ENCODE measurements around the gene SEC61B.
"Not testable (repeated sequence)": the region's sequence is repeated elsewhere in the genome, so short reads cannot be mapped to it uniquely, and the experiment has no call there.

The SEC61B gene

DNA sequence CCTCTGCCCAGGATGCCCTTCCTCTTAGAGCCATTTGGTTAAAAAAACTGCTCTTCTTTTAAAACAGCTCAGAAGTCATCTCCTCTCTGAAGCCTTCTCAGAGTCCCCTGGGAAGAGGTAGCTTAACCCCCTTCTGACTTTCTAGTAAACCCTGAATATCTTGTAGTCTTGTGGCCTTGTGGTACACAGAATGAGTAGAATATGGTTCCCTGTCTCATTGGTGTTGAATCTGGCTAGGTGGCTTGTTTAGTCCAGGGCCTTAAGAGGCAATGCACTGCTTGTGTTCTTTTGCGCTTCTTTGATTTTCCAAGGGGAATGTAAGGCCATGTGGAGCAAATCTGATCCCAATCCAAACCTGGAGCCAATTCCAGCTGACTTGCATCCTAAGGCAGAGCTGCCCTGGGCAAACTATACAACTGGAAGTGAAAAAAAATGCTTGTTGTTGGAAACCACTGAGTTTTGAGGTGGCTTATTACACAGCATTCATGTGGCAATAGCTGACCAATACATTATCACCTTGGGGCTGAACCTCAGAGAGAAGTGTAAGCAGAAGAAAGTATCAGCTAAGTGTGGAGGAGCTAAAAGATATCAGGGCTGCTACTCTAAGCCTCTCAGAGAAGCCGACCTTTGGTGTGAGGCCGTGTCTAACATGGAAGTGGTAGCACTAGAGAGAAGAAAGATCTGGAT lies 31.3 kb upstream of the SEC61B start:
- no peak for DNase-seq (ENCODE audit: low read depth in 1 of 2, low spot score in 1 of 2)

DNA sequence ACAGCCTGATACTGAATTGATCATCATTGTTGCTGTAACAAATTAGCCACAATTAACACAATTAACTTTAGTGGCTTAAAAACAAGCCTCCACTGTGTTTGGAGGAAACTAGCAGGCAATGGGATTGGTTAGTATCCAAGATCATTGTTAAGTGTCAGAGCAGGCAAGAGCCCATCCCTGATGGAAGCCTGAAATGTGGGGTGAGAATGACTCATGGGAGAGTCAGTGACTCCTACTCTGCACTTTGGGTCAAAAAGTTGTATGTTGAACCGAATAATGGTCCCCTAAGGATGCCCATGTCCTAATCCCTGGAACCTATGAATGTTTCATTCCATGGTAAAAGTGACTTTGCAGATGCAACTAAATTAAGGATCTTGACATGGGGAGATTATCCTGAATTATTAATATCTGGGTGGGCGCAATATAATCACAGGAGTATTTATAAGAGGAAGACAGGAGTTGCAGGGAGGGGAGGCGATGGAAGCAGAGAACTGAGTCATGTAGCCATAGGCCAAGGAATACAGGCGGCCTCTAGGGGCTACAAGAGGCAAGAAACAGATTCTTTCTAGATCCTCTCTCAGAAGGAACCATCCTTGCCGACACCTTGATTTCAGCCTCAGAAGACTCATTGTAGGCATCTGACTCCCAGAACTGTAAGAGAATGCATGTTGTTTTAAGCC lies 29.2 kb upstream of the SEC61B start:
- DNase-seq (ENCODE audit: low read depth in 1 of 2, low spot score in 1 of 2): no peak

DNA sequence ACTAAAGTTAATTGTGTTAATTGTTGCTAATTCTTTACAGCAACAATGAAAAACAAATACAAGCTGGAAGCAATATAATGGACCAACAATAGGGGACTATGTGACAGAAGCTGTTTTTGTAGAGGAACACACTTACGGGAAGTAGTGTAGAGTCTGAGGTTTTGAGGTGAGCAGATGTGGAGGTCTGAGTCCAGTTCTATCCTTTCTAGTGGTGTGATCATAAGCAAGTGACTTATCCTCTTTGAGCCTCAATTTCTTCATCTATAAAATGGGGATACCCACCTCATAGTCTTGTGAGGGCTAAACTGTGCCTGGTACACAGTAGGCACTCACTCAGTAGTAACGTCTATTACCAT lies 28.6 kb upstream of the SEC61B start:
- no peak for DNase-seq (ENCODE audit: low read depth in 1 of 2, low spot score in 1 of 2)

DNA sequence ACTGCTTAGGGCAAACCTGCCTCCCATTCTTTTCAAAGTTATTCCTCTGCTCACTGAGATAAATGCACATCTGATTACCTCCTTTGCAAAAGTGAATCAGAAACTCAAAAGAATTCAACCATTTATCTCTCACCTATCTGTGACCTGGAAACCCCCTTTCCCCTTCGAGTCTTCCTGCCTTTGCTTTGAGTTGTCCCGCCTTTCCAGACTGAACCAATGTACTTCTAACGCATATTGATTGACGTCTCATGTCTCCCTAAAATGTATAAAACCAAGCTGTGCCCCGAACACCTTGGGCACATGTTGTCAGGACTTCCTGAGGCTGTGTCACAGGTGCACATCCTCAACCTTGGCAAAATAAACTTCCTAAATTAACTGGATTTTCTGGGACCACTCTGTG lies 25.6 kb upstream of the SEC61B start:
- DNase-seq (ENCODE audit: low read depth in 1 of 2, low spot score in 1 of 2): not testable (repeated sequence)

DNA sequence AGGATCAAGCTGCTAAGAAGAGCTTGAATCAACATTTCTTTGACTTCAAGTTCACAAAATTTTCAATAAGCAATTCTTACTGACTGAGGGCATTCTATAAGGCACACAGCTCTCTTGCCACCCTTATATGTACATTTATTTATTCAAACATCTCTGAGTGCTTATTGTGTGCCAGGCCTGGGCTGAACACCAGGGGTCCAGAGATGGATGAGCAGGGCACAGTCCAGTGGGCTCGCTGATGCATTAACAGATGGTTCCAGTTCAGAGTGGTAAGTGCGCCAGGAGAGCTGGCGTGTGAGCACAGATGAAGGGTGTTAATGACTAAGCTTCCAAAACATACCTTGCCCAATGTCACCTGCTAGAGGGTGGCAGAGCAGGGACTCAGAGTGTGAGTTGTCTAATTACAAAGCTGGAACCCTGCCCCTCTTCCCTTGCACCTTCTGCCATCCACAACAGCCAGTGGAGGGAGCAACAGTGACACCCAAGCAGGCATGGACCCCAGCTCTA lies 24.9 kb upstream of the SEC61B start:
- no peak for DNase-seq (ENCODE audit: low read depth in 1 of 2, low spot score in 1 of 2)

DNA sequence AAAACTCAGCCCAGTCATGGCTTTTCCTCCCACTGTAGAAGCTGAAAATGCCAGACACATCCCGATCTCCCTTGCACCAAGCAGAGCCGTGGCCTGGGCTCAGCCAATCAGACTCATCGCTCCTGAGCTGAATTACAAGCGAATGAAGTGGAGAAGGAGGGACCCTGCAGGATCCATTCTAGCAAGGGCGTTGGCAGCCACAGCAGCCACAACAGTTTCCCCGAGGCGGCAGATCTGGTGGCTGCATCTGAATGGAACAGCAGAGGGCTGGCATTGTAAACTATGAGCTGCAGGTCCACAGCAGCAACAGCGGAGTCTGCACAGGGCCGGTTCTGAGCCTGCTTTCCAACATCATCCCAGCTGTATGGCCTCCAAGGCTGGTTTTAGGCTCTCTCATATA lies 24.1 kb upstream of the SEC61B start:
- DNase-seq (ENCODE audit: low read depth in 1 of 2, low spot score in 1 of 2): no peak

DNA sequence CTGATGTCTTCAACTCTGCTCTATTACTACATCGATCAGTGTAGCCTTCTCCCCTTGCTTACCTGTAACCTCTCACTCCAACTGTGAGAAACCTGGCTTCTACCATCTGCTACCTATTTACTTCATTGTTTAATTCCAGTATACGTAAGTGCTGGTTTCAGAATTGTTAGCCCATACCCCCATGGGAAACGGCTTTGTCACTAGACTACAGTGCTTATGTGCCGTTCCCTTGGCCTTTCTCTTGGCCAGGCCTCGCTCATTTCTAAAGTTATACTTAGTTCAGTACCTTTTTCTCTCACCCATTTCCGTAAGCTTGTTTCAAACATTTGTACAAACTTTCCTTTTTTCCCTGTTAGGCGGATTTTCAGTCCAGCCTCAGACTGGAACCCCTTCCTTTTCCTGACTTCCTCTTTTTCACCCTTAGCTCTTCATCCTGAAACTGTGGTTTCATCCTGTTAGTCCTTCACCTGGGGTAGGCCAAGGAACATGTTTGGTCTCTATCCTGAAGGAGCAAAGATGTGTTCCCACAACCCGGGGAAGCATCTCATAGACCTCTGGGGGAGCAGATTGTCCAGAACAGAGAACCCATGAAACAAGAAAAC lies 22.0 kb upstream of the SEC61B start:
- no peak for DNase-seq (ENCODE audit: low read depth in 1 of 2, low spot score in 1 of 2)

DNA sequence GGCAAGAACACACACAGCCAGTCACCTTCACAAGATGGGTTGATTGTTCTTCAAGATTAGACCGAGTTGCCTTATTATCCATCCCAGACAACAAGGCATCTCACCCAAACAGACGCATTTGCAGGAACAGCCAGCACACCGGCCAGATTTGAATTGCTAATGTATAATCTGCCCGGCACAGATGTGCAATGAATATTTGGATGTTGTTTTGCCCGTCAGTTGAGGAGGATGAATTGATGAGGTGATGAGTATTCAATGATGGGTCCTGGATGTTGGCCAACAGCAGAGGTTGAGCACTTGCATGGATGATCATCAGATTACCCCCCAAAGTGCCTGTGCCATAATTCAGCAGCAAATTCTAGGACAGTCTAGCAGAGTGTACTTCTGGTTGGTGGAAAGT lies 20.5 kb upstream of the SEC61B start:
- no peak for DNase-seq (ENCODE audit: low read depth in 1 of 2, low spot score in 1 of 2)

DNA sequence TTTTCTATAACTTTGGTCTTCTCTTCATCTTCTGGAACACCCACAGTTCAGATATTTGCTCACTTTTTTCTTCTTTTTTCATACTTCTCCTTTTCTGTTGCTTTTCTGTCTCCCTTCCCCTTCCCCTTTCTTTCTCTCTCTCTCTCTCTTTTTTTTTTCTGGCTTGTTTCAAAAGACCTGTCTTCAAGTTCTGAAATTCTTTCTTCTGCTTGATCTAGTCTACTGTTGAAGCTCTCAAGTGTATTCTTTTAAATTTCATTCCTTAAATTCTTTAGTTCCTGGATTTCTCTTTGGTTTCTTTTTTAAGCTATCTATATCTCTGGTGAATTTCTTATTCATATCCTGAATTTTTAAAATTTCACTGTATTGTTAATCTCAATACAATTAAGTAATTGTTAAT lies 11.5 kb upstream of the SEC61B start:
- no peak for DNase-seq (ENCODE audit: low read depth in 1 of 2, low spot score in 1 of 2)

DNA sequence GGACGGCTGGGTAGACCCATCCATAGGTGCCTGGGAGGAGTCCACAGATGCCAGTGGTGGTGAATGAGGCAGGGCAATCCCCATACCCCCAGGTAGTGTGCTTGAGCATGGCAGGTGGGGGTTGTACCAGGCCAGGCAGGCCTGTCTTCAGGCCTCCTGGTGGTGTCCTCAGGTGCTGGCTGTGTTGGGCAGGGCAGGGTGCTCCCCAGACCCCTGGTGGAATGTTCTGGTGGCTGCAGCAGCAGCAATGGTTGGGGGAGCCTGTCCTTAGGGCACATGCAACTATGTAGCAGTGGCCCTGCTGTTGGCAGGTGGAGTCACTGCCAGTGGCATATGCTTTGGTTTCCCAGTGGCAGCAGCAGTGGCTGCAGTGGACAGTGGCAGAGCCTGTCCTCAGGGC lies 10.3 kb upstream of the SEC61B start:
- no peak for DNase-seq (ENCODE audit: low read depth in 1 of 2, low spot score in 1 of 2)

DNA sequence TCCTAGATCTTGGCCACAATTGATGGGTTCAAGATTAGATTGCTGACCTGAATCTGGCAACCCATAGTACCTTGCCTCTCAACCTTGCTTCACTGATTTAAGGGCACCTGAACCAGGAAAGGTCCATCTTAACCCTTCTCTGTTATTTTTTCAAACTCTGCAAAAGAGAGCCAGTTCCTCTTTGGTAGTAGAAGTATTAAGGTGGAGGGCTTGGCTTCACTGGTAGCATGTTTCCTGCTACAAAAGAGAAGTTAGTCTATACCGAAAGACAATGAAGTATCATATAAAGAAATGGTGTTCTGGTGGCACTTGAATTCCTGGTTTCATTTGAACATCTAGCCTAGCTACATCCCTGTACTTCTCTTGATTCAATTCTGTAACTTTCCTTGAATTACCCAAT lies 8.9 kb upstream of the SEC61B start:
- DNase-seq (ENCODE audit: low read depth in 1 of 2, low spot score in 1 of 2): no peak

DNA sequence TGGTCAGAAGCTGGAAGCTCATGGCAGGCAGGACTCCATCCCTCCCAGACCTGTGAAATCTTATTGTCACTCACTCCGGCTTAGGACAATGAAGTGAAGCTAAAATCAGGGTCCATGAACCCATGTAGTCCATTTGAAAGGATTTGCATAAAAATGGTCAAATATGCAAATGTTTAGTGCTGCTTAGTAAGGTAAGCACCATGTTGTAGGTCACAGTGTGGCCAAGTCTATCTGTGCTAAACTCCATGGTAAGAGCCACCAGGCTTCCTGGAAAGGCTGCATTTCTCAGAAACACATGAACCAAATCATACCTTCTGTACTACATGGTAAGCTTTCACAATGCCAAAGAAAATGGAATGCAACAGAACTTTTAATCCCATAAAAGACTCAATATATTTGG lies 6.0 kb upstream of the SEC61B start:
- DNase-seq (ENCODE audit: low read depth in 1 of 2, low spot score in 1 of 2): no peak

DNA sequence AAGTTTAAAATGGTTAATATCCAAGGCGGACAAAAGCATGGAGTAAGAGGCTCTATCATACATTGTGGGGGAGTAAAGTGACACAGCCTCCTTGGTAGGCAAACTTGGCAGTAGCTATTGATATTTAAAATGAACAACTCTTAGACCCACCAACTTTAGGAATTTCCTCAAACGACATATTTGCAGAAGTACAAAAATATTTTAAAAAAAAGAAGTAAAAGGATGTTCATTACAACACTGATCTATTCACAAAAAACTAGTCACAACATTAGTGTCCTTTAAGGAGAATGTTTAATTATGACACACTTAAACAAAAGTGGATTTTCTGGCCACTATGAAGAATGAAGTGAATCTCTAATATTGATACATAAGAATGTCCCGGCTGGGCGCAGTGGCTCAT lies 2.1 kb upstream of the SEC61B start:
- DNase-seq (ENCODE audit: low read depth in 1 of 2, low spot score in 1 of 2): no peak

DNA sequence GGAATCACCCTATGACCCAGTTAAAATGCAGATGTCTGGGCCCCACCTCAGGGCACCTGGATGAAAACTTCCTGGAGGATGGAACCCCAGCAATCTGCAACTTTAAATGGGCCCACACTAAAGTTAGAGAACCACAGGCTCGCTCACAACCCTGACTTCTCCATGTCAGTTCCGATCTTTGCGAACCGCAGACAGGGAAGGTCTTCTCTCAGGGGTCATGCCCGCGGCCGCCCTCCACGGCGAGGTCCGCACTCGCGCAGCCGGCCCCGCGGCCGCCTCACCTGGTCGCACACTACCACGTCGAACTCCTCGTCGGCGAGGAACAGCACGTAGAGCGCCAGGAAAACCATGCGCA lies 839 bp upstream of the SEC61B start:
- DNase-seq (ENCODE audit: low read depth in 1 of 2, low spot score in 1 of 2): no peak

DNA sequence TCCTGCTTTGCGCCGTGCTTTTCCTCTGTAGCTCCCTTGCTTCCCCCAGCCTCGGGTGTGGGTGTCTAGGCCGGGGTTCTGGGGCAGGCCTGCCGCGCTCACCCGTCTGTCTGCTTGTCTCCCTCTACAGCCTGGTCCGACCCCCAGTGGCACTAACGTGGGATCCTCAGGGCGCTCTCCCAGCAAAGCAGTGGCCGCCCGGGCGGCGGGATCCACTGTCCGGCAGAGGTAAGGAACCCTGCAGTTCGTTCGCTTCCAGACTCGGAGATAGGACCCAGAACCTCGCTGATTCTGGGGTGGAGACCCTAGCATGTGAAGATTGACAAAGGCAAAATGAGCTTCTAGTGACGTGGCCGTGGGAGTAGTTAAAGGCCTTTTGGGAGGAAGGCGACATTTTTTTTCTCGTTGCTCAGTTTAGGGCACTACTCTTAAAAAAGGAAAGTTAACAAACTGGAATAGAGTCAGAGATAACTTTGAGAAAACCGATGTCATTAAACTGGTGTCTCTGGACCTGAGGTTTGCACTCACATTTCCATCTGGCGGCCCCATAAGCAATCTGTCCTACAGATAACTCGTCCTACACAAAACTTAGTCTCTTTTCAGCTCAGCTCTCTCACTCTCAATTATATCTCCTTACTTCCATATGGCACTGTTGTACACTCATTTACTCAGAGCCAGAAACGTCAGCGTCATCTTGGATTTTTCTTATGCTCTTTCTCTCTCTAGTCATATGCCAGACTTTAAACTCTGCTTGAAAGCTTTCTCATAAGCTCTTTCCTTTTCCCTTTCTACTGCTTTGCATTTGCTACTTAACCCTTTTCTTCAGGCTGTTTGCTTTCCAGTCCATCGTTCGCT lies 561 bp downstream of the SEC61B start:
- DNase-seq (ENCODE audit: low read depth in 1 of 2, low spot score in 1 of 2): no peak

DNA sequence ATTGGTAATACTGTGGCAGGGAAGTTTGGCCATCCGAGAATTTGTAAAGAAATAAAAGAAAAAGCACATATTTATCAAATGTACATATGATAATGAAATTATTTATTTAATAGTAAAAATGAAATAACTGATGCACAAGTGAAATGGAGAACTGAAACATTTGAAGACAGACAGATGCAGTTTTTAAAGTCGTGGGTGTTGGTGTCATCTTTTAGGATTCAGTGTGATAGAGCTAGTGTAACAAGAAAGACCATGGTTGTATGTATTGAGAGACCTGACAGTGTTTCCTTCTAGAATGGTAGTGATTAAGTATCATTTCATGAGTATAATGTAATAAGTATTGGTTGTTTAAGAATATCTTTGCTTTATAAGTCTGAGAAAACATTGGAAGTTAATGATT lies 2.4 kb downstream of the SEC61B start:
- no peak for DNase-seq (ENCODE audit: low read depth in 1 of 2, low spot score in 1 of 2)

DNA sequence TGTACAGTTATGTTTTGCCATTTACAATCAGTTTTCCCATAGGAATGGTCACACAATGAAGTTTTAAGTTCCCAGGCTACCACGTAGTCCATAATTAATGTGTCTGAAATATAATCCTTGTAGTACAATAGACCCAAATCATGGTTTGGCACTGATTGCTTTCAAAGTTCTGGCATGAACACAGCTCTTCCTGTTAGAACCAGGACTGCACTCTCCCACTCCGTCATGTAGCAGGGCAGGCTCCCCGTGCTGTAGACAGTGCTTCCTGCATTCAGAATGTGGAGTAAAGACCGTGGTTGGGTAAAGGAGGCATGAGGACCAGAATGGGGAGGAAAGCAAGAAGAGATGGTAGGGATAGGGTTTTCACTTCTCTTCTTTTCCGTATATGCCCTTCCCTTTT lies 4.0 kb downstream of the SEC61B start:
- no peak for DNase-seq (ENCODE audit: low read depth in 1 of 2, low spot score in 1 of 2)

DNA sequence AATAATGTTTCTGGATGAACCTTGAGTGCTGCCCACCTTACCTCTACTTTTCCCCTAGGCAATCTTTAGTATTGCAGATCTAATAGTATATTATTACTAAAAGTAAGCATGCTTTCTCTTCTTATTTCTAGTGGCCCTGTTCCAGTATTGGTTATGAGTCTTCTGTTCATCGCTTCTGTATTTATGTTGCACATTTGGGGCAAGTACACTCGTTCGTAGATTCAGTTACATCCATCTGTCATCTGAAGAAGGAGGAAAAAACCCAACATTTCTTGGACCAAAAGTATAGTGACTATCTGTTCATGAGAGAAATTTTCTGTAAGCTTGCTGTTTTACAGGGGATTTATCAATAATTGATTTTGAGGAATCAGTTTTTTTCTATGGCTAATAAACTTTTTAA lies 8.1 kb downstream of the SEC61B start:
- no peak for DNase-seq (ENCODE audit: low read depth in 1 of 2, low spot score in 1 of 2)

DNA sequence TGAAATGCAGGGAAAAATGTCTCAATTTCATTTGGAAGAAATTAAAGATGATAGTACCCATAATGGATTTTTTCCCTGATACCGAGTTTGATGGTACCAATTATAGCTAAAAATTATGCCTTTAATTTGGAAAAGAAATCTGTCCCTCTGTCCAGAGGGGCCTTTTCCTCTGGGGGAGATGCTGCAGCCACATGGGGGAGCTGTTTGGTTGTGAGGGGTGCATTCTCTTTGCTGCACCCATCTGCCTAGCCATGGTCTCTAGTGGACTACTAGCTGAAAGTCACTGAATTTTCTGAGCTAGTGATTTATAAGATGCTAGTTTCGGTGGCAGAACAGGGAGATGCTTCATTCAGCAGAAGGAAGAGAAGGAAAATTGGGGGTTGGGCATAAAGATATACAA lies 9.6 kb downstream of the SEC61B start:
- DNase-seq (ENCODE audit: low read depth in 1 of 2, low spot score in 1 of 2): no peak

DNA sequence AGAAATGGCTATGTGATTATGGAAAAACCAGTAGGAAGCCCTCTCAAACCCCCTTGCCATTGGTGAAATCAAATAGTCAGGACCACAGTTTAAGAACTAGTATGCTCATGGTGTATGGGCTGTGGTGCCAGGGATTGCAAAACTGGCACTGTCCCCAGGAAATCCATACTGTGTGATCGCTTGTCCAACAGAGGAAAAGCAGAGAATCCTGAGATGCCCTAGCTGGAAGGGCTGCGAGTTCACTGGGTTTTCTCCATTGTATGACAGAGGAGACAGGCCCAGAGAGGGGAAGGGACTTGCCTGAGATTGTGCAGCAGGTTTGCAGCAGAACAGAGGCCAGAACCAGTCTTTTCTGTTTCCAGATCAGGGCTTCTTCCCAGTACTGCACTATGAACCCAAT lies 12.5 kb downstream of the SEC61B start:
- no peak for DNase-seq (ENCODE audit: low read depth in 1 of 2, low spot score in 1 of 2)

DNA sequence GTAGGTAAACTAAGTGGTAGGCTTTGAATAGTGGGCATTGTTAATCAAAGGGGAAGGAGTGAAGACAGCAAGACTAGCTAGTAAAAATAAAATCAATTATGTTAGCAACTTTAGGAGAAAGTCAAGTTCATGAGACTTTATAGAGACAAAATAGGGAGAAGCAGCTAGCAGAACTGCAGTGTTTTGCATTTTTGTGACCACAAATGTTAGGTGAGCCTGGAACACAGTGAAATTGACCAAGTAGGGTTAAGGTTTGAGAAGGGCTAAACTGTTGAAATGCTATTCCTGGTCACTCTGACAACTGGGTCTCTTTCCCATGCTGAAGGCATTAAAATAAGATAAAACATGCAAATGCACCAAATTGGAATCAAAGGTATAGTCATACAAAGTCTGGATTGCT lies 13.0 kb downstream of the SEC61B start:
- no peak for DNase-seq (ENCODE audit: low read depth in 1 of 2, low spot score in 1 of 2)

Data from activated T-helper 1 cell treated with anti-CD3 and anti-CD28 coated beads, Interleukin-2, amount 50 U/mL, for 16 hours (primary cell).